Activated CD8-positive, alpha-beta memory T cell treated with anti-CD3 and anti-CD28 coated beads for 1 hour (primary cell): ENCODE measurements around the gene CETP.

Experiments used
- DNase-seq, 2 donors: peaks; one replicate each; pipeline ENCODE4 v3.0.0-alpha.2; 2020; ENCODE audit warnings: low read depth in 1 of 2; ENCODE audit errors: extremely low read depth in 1 of 2

The CETP gene, protein sequence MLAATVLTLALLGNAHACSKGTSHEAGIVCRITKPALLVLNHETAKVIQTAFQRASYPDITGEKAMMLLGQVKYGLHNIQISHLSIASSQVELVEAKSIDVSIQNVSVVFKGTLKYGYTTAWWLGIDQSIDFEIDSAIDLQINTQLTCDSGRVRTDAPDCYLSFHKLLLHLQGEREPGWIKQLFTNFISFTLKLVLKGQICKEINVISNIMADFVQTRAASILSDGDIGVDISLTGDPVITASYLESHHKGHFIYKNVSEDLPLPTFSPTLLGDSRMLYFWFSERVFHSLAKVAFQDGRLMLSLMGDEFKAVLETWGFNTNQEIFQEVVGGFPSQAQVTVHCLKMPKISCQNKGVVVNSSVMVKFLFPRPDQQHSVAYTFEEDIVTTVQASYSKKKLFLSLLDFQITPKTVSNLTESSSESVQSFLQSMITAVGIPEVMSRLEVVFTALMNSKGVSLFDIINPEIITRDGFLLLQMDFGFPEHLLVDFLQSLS

DNA sequence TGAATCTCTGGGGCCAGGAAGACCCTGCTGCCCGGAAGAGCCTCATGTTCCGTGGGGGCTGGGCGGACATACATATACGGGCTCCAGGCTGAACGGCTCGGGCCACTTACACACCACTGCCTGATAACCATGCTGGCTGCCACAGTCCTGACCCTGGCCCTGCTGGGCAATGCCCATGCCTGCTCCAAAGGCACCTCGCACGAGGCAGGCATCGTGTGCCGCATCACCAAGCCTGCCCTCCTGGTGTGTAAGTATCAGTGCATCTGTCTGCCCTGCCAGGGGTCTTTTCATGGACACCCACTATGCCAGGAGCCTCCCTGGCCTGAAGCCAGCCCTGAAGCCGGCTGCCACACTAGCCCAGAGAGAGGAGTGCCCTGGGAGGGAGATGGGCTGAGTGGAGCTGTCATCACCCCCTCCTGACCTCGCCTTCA is at the start of gene CETP:
TSS of gene CETP (plus strand) at position 100 of the 431 bp plus-strand sequence. CDS start at position 130, 30 bp downstream.
- no peak for DNase-seq

DNA sequence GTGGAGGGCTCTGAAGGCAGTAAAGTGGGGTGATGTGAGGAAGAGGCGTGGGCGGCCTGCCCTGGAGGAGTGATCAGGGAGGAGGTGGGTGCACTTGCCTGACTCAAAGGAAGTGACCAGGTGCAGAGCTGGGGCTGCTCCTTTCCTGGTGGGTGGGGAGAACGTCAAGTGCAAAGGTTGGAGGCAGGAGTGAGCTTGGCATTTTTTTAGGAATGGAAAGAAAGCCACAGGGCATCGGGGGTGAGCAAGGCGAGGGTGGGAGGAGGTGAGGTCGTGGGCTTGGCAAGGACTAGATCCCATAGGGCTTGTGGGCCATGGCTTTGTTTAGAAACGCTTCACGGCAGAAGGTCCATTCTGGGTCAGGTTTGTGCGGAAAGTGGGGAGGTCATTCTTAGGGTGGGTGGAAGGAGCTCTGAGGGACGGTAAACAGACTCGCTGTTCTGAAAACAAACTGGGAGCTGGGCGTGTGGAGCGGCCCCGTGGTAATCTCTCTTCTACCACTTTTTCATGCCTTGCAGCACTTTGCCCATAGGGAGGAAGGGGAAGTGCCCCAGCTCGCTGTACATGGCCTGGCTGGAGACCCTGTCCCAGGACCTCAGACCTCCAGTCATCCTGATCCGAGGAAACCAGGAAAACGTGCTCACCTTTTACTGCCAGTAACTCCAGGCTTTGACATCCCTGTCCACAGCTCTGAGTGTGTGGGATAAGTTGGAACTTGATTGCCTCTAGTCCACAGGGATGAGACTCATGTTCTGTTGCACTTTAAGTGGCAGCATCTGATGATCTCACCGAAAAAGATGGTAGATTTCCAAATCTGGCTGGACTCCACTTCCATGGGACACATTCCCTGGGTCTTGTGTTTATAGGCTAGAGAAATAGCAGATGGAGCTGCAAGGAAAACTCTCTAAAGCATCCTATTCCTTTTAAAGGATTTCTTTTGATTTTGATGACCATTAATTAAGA is 48.7 kb upstream of the CETP start:
- no peak for DNase-seq

DNA sequence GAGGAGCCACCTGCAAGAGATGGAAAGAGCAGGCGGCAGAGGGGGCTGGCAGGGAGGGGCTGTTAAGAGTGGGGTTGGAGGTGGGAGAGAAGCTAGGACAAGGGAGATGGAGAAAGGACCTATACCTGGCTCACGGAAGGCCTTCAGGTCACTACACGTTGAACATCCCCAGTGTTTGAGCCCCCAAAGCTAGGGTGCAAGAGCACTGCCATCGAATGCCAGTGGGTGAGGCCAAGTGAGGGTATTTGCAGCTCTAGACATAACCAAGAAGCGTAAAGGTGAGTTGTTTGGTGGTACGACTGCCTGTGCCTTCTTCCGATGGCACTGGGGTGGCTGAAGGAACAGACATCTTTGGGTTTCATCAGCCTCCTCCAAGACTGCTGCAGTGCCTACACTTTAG is 46.9 kb upstream of the CETP start:
- DNase-seq = no peak

DNA sequence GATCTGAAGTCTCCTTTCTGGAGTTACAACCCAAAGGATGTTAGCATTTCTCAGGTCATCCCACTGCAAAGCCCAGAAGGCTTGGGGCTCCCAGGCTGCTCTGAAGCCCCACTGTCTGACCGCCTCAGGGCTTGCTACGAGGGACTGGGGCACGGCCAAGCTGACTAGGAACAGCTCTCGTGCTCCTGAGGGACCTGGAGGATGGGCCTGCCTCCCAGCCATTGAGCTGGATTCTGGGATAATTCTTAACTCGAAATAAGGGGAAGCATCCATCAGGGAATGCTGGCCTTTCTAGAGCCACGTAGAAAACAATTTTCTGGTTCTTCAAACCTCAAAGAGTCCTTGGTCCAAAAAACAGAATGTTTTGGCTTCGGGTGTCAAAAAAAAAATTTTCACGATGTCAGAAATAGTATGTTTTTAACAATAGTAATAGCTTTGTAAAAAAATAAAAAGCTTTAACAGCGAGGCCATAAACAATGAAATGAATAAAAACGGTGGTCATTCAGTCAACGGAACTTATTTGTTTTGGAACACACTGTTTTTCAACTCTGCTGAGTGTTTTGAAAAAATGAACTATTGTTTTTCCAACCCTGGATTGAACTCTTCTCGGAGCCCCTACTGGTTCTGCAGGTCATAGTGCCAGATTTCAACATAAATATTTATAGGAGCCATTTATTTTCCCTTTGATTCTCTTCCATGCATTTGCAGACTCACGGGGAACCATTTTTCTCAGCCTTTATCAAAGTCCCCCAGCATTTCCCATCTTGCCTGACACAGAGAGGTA is 46.2 kb upstream of the CETP start:
- DNase-seq = no peak

DNA sequence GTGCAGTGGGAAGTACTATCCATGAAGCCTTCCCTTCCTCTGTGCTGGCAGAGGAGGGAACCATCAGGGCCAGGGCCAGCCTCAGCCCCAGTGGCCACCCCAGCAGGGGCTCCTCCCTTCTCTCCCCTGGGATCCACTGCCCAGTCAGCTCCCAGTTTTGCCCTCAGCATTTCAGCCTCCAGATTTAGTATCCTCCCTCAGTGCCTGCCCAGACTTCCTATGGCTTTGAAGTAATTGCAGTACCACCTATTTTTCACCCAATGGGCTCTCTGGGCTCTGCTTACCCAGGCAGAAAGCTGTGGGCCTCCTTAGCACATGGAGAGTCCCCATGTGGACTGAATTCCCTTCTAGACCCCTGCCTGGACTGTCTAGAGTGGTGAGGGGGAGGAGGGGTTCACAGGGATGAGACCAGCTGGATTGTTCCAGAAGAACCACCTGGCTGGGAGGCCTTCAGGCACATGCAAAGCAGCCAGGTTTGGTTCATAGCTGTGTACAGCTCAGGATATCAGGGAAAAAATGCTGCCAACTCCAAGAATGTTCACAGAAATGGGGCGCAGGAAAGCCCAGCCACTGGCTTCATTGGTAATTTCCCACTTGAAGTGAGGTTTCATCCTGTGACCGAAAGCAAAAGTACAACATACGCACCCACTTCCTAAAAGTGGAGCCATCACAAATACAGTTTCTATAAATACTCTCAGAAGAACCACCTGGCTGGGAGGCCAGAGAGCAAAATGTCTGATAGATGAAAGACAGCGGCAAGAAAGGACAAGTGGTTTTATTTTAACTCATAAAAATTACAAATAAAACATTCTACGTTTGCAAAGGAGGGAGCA is 45.0 kb upstream of the CETP start:
- no peak for DNase-seq

DNA sequence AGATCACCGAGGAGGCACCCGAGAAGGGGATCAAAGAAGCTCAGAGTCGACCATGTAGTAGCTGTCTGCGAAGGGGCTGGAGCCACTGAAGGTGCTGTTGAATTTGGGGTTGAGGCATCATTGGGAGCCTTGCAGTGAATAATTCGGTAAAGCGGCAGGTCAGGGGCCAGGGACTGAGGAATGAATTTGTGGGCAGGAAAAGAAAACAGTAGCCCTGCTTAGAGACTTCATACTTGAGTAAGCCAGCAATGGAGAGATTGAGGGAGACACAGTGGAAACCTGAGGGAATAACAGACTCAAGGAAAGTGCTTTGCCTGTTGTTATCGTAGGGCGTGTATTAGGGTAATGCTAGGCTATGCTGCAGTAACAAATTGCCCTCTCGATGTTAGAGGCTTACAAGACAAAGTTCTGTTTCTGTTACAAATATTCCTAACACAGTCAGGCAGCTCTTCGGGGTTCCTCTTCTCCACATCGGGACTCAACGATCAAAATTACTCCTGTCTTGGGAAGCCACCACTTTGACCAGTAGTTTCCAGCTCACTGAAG is 43.2 kb upstream of the CETP start:
- no peak for DNase-seq

DNA sequence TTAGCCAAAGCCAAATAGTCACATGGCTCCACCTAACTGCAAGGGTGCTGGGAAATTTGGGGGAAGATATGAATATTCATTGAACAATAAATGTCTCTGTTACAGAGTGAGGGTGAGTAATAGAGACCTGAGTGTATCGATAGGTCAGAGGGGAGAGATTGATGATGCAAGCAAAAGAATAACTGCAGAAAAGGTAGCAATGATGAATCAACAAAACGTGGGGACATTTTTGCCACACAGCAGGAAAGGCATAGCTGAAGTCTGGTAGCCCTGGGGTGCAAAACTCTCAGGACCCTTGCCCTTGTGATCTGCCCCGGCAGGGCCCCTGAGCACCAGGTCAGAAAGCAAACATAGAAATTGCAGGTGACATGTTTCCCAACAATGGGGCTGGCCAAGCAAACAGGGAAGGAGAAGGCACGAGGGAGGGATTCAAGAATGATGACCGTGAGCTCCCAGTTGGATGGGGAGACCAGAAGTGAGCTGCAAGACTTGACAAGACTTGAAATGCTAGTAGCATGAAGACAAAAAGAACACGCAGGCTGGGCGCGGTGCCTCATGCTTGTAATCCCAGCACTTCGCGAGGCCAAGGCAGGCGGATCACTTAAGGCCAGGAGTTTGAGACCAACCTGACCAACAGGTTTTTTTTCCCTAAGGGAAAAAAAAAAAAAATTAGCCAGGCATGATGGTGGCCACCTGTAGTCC is 42.5 kb upstream of the CETP start:
- no peak for DNase-seq

DNA sequence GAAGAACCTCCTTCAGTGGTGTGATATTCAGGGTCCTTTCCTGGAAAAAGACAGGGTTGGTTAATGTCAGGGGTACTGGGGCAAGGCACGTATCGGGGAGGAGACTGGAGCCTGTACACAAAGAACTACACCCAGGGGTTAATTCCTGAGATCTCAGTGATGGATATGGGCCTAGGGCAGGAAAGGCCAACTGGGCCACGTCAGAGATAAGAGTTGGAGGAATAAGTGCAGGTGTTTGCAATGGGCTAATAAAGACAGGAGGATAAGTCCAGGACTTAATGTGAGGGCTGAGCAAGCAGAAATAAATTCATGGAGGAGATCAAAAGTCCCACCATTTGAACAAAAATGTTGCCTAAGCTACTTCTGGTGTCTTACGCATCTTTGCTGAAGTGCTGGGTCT is 40.2 kb upstream of the CETP start:
- no peak for DNase-seq

DNA sequence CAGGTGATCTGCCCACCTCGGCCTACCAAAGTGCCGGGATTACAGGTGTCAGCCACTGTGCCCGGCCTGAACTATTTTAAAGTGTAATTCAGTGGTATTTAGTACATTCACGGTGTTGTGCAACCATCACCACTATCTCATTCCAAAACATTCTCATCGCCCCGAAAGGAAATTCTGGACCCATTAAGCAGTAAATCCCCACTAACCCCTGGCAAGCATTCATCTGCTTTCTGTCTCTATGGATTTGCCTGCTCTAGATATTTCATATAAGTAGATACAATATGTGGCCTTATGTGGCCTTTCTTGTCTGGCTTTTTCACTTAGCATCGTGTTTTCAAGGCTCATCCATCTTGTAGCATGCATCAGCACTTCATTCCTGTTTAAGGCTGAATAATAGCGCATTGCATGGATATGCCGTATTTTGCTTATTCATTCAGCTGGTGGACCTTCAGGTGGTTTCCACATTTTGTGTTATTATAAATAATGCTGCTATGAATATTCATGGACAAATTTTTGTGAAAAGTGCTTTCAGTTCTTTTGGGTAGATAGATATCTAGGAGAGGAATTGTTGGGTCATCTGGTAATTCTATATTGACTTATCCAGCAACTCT is 38.2 kb upstream of the CETP start:
- no peak for DNase-seq

DNA sequence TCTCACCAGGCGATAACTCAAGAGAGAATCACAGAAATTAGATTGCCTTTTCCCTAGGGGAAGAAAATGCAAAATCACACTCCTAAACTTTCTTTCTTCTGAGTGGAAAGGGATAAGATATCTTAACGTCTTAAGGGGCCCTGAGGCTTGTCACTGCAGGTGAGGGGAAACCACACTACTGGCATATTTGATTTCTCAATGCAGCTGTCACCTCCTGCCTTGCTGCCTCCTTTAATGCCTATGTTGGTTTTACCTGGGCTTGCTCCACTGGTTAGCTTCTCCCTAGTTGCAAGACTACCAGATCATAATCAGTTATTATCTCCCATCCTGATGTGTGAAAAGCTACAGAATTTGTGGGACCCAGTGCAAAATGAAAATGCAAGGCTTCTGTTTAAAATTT is 34.3 kb upstream of the CETP start:
- DNase-seq = no peak

DNA sequence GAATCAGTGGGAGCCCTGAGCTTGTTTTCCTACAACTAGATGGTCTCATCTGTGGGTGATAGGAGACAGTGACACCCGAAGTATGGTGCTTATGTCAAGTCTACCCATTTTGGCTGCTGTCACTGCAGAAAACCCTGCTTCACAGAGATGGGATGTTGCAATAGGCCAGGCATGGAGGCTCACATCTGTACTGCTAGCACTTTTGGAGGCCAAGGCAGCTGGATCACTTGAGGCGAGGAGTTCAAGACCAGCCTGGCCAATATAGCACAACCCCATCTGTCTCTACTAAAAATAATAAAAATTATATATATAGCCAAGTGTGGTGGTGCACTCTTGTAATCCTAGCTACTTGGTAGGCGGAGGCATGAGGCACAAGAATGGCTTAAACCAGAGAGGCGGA is 32.1 kb upstream of the CETP start:
- no peak for DNase-seq

DNA sequence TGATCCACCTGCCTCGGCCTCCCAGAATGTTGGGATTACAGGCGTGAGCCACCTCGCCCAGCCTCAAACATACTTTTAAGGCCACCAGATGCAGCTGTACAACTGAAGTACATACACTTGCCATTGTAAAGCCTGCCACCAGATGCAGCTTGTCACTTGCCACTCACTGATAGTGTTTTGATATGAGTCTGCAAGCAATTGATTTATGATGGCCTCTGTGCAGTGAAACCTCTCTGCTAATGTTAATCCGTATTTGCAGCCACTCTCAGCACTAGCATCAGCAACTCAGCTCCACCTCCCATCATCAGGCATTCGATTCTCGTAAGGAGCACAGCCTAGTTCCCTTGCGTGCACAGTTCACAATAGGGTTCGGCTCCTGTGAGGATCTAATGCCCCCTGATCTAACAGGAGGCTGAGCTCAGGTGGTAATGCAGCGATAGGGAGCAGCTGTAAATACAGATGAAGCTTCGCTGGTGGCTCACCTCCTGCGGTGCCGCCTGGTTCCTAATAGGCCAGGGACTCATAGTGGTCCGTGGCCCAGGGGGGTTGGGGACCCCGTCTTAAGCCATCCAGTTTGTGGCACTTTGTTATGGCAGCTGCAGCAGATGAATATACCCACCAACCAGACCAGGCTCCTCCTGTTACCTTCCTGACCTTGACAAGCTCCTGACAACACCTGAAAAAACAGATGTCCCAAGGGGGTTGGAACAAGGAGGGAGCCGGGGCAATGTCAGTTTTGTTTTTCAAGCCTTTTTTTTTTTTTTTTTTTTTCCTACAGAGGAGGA is 31.1 kb upstream of the CETP start:
- DNase-seq = no peak

DNA sequence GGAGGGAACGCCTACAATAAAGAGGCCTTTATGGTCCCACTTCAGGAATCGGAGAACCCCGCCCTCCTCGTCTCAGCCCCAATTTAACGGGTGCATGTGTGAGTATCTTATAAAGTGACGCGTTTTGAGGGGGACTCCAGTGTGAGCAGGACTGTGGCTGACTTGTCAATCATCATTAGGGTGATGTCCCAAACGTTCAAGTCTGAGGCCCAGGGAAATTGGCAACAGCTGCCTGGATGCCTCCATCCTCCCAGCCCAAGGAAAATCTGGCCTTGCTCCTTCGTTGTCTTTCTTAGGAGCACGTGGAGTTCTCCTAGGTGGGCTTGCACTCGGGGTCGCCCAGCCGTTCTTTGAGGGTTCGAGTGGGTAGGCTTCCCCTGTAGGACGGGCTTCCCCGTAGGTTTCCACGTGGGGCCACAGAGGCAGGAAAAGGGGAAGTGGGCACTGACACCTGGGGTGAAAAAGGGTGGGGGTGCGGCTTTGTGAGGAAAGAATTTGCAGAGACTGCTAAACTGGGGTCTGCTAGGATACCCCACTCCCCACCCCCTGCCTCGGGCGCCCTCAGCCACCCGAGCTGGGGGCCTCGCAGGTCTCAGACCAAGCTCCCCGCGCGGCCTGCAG is 30.4 kb upstream of the CETP start:
- DNase-seq = no peak

DNA sequence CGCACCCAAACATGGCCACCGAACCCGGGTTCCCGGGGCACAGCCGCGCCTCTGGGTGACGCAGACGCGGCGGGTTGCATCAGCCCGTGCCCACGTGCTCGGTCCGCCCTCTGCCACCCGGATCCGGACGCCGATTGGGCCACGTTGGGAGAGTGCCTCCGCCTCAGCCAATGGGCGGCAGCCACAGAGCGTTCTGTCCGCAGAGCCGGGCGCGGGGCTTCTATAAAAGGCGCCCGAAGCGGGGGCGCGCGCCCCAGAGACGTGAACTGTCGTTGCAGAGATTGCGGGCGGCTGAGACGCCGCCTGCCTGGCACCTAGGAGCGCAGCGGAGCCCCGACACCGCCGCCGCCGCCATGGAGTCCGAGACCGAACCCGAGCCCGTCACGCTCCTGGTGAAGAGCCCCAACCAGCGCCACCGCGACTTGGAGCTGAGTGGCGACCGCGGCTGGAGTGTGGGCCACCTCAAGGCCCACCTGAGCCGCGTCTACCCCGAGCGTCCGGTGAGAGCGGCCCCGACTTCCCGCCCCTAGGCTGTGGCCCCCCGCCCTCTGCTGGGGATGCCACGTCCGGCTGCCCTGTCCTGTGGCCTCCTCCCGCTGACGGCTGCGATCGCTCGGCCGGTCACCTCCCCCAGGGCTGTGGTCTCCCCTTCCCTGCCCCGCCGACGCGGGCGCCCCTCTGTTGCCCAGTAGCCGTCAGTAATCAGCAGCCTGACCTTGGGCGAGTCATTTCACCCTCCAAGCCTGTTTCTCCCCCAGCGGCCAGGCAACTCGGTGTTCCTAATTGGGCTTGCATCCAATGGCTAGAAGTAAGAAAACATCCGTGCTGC is 29.6 kb upstream of the CETP start, which contains the start of gene HERPUD1:
TSS of gene HERPUD1 (plus strand) at position 251 of the 829 bp plus-strand sequence. CDS start at position 354, 103 bp downstream.
- peak; percentile 98 to 99 for DNase-seq

DNA sequence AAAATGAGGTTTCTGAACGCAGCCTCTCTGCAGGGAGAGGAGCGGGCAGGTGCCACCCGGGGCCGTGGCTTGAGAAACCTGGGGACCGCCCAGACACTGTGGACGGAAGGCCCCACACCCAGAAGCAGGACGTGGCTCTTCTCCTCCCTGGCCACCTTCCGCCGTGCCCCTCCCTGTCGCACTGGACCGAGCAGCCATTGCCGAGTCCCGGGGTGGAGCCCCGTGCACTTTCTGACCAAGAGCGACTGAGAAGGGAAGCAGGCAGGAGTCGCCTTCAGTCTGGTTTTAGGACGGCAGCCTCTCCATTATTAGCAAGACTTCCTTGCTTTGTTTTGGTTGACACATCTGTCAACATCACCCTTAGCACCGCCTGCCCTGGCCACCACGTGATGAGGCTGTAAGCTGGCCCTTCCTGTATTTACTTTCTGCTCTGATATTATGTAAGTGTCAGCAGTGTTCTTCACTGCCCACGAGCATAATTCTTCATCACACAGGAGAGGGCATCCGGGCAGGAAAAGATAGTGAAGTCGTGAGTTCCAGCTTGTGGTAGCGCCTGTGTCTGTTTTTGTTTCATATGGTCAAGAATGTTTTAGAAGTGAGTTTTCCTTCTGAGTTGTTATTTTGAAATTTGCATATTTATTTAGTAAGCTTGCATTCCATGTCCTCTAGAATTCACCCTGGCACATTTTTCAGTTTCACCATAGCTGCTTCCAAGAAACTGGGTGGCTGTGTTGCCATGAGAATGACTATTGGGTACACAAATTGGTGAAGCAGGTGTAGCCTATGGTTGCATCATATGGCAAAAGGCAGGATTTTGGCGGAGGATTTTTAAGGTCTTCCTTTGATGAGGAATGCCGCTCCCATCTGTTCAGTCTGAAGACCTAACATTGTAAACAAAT is 28.8 kb upstream of the CETP start:
- peak in 1 of 2 donors; percentile 17 for DNase-seq
